WTC11 (cell line): ENCODE data around the gene CDH22. TPM values are rescaled to one million over a fixed set of nuclear protein-coding genes. Genes with fewer than 3 reads are reported as not detected.

ENCODE experiments used
- ATAC-seq: fragments of 200-7000 bp; cut with Tn5 transposase; 2 replicates; pipeline ENCODE4 v1.10.0; 2021; ENCODE audit warnings: mild to moderate bottlenecking, moderate library complexity
- CTCF ChIA-PET: fragments of 300-600 bp; sonication (Branson Sonifier 250); formaldehyde crosslinking; loops from one replicate; lab custom pipeline; 2021; ENCODE audit warnings: antibody characterized with exemption; lab: Charles Lee
- POLR2A ChIA-PET: fragments of 350-600 bp; sonication (Branson Sonifier 250); formaldehyde crosslinking; loops from one replicate; lab custom pipeline; 2021; ENCODE audit warnings: antibody characterized with exemption; lab: Charles Lee
- DNase-seq: peaks from one replicate; pipeline ENCODE4 v3.0.0; 2021; ENCODE audit warnings: low spot score
- H3K27ac Mint-ChIP-seq: 2 replicates; pipeline ENCODE4 v1.8.0; 2021; ENCODE audit warnings: mixed read lengths
- H3K27me3 Mint-ChIP-seq: 2 replicates; pipeline ENCODE4 v1.8.0; 2021; ENCODE audit warnings: low read depth, mild to moderate bottlenecking, moderate library complexity, mixed read lengths
- H3K36me3 Mint-ChIP-seq: 2 replicates; pipeline ENCODE4 v1.8.0; 2021; ENCODE audit warnings: mixed read lengths
- H3K4me1 Mint-ChIP-seq: 2 replicates; pipeline ENCODE4 v1.8.0; 2022; ENCODE audit warnings: mixed read lengths
- H3K4me3 Mint-ChIP-seq: 2 replicates; pipeline ENCODE4 v1.8.0; 2021; ENCODE audit warnings: mild to moderate bottlenecking, moderate library complexity, mixed read lengths
- H3K9me3 Mint-ChIP-seq: 2 replicates; pipeline ENCODE4 v1.8.0; 2021; ENCODE audit warnings: mixed read lengths
- ATF1 ChIP-seq: sonication (generic); formaldehyde crosslinking; IDR thresholded peaks from 2 replicates; pipeline ENCODE4 v1.8.1; 2023; ENCODE audit warnings: mild to moderate bottlenecking, moderate library complexity, missing genetic modification reagents
- ATF6 ChIP-seq: sonication (generic); formaldehyde crosslinking; IDR thresholded peaks from 2 replicates; pipeline ENCODE4 v1.8.1; 2023; ENCODE audit warnings: mild to moderate bottlenecking, missing genetic modification reagents
- CBFB ChIP-seq: sonication (generic); formaldehyde crosslinking; IDR thresholded peaks from 2 replicates; pipeline ENCODE4 v1.8.1; 2022; ENCODE audit warnings: mild to moderate bottlenecking, low read depth, missing genetic modification reagents
- HMGA2 ChIP-seq: fragments of 250-450 bp; sonication (Bioruptor Pico); IDR thresholded peaks from 2 replicates; pipeline ENCODE4 v1.4.0; 2021; ENCODE audit warnings: mild to moderate bottlenecking, moderate library complexity
- HMGXB4 ChIP-seq: sonication (generic); formaldehyde crosslinking; IDR thresholded peaks from 2 replicates; pipeline ENCODE4 v1.8.1; 2023; ENCODE audit warnings: mild to moderate bottlenecking, moderate library complexity, missing genetic modification reagents
- IRF2 ChIP-seq: sonication (generic); formaldehyde crosslinking; IDR thresholded peaks from 2 replicates; pipeline ENCODE4 v1.8.0; 2022; ENCODE audit warnings: low read depth, missing genetic modification reagents, borderline replicate concordance
- JAZF1 ChIP-seq: fragments of 250-450 bp; sonication (Bioruptor Pico); IDR thresholded peaks from 2 replicates; pipeline ENCODE4 v1.9.0; 2021; ENCODE audit warnings: moderate library complexity, mild to moderate bottlenecking, inconsistent platforms
- MLX ChIP-seq: sonication (generic); formaldehyde crosslinking; IDR thresholded peaks from 2 replicates; pipeline ENCODE4 v1.8.1; 2023; ENCODE audit warnings: mild to moderate bottlenecking, missing genetic modification reagents, moderate library complexity
- NFE2L1 ChIP-seq: sonication (generic); formaldehyde crosslinking; IDR thresholded peaks from 2 replicates; pipeline ENCODE4 v1.8.1; 2023; ENCODE audit warnings: missing genetic modification reagents
- OVOL2 ChIP-seq: fragments of 250-450 bp; sonication (Bioruptor Pico); IDR thresholded peaks from 2 replicates; pipeline ENCODE4 v1.9.0; 2021; ENCODE audit warnings: mild to moderate bottlenecking, borderline replicate concordance
- SMAD3 ChIP-seq: sonication (generic); formaldehyde crosslinking; IDR thresholded peaks from 2 replicates; pipeline ENCODE4 v1.8.0; 2022; ENCODE audit warnings: missing genetic modification reagents, mild to moderate bottlenecking, borderline replicate concordance
- SOX15 ChIP-seq: fragments of 250-450 bp; sonication (Bioruptor Pico); IDR thresholded peaks from 2 replicates; pipeline ENCODE4 v1.9.0; 2021; ENCODE audit warnings: mild to moderate bottlenecking
- TCF7 ChIP-seq: sonication (generic); formaldehyde crosslinking; IDR thresholded peaks from 2 replicates; pipeline ENCODE4 v1.8.0; 2022; ENCODE audit warnings: mild to moderate bottlenecking, low read depth, missing genetic modification reagents, moderate library complexity
- TEAD1 ChIP-seq: sonication (generic); formaldehyde crosslinking; IDR thresholded peaks from 2 replicates; pipeline ENCODE4 v1.8.0; 2022; ENCODE audit warnings: mild to moderate bottlenecking, missing genetic modification reagents
- ZNF219 ChIP-seq: sonication (generic); formaldehyde crosslinking; IDR thresholded peaks from 2 replicates; pipeline ENCODE4 v1.8.0; 2023; ENCODE audit warnings: missing genetic modification reagents, mild to moderate bottlenecking, borderline replicate concordance
- ZNF263 ChIP-seq: sonication (generic); formaldehyde crosslinking; IDR thresholded peaks from 2 replicates; pipeline ENCODE4 v1.8.1; 2022; ENCODE audit warnings: low read depth, mild to moderate bottlenecking, moderate library complexity, missing genetic modification reagents
- ZNF512 ChIP-seq: sonication (generic); formaldehyde crosslinking; IDR thresholded peaks from 2 replicates; pipeline ENCODE4 v1.8.1; 2022; ENCODE audit warnings: missing genetic modification reagents, borderline replicate concordance
- ZNF532 ChIP-seq: fragments of 250-450 bp; sonication (Bioruptor Pico); IDR thresholded peaks from 2 replicates; pipeline ENCODE4 v1.9.0; 2021; ENCODE audit warnings: mild to moderate bottlenecking, borderline replicate concordance
- total RNA-seq: library from RNA; stranded (reverse); gene quantifications from 3 replicates; pipeline ENCODE4 v1.2.3, GENCODE V29; 2021

The CDH22 gene
- total RNA-seq, 1 experiment from 2014 or later: 0.13 TPM

DNA sequence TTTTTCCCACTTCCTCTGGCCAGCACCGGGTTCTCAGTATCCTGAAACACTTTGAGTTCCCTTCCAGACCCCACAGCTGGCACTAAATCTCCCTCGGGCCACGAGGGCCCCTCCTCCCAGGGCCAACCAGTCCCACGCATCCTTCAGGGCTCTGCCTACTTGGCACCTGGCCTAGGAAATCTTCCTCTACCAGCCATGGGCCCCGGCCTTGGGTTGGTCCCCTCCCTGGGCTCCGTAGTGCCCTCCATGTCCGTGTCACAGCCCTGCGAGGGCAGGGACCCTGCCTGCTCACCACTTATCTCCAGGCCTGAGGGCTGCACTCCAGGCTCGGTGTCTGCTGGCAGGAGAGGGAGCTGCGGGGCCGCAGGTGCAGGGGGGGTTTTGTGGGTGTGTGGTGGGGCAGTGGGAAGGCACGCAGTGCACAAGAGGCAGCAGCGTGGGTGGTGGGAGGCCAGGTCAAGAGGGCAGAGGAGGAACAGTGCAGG is 48.8 kb upstream of the CDH22 start (continued):
- no peak for TF ChIP-seq ZNF219 (CRISPR knock-in tag)

- no peak for ATAC-seq
- Mint-ChIP-seq H3K27ac (no peak overlapping the region), H3K9me3 (no peaks in the 10 kb centered on the region), H3K27me3 (no peaks in the 10 kb centered on the region), H3K4me1 (peaks cover under 1% of the 10 kb centered on the region; the same call in 1 of the 2 replicates), H3K36me3 (peaks cover 8% of the 10 kb centered on the region), H3K4me3 (no peak overlapping the region)
- no peak for DNase-seq
- no peak for TF ChIP-seq ATF1
- no peak for TF ChIP-seq CBFB
- no peak for TF ChIP-seq NFE2L1 (CRISPR knock-in tag)
- no peak for TF ChIP-seq OVOL2 (CRISPR knock-in tag)
- no peak for TF ChIP-seq ZNF512 (CRISPR knock-in tag)
- TF ChIP-seq HMGXB4 (CRISPR knock-in tag): no peak
- no peak for TF ChIP-seq ATF6 (CRISPR knock-in tag)
- TF ChIP-seq MLX (CRISPR knock-in tag): no peak
- no peak for TF ChIP-seq JAZF1 (CRISPR knock-in tag)
- TF ChIP-seq TCF7 (CRISPR knock-in tag): no peak
- ChIA-PET CTCF (interaction anchor here (0.6 to 1.4 kb wide), 3 partner anchors 8 to 228 kb away, joined by 4 to 5 read pairs (median 4); no protein-coding TSS in a partner anchor), POLR2A (no interaction called here)
Observed at GRCh38 chr20:46356195-46357029, 48.1 kb upstream of the CDH22 start.

DNA sequence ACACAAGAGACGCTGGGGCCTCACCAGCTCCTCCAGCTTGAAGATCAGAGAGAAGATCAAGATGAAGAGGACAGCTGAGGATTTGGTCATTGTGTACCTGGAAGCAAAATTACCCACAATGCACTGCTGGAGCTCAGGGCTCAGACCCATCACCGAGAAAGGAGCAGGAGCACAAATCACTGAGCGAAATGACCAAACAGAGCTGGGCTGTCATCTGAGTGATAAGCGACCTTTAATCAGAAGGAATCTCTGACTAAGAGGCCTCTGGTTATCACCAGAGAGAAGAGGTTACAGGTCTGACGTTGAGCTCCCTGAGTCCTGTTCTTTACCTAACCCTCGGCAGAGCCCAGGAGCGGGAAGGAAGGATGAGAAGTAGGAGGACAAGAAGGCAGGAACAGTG is 47.5 kb upstream of the CDH22 start:
- CTCF ChIA-PET: interaction anchor here (0.6 to 1.4 kb wide), 3 partner anchors 9 to 227 kb away, joined by 4 to 5 read pairs (median 4); no protein-coding TSS in a partner anchor
- Mint-ChIP-seq H3K9me3 (no peaks in the 10 kb centered on the region), H3K27me3 (no peaks in the 10 kb centered on the region), H3K4me1 (peaks cover 7% of the 10 kb centered on the region), H3K27ac (no peak overlapping the region), H3K4me3 (no peak overlapping the region), H3K36me3 (peaks cover 11% of the 10 kb centered on the region)
- no peak for TF ChIP-seq SOX15 (CRISPR knock-in tag)
- TF ChIP-seq IRF2 (CRISPR knock-in tag): no peak
- TF ChIP-seq SMAD3 (CRISPR knock-in tag): no peak
- TF ChIP-seq TEAD1 (CRISPR knock-in tag): no peak
- TF ChIP-seq HMGA2 (CRISPR knock-in tag): no peak
- no peak for TF ChIP-seq ZNF263 (CRISPR knock-in tag)
- no peak for TF ChIP-seq ZNF532 (CRISPR knock-in tag)
- POLR2A ChIA-PET: no interaction called here
- no peak for ATAC-seq
- no peak for DNase-seq
